GM23338 (cell line): ENCODE data around the gene WWOX. TPM values are rescaled to one million over a fixed set of nuclear protein-coding genes. Genes with fewer than 3 reads are reported as not detected.

Experiments
- ATAC-seq: fragments of 200-7000 bp; cut with Tn5 transposase; 3 replicates; pipeline ENCODE4 v1.9.1; 2020
- DNase-seq: peaks from one replicate; pipeline ENCODE4 v3.0.0-alpha.2; 2015; ENCODE audit warnings: low spot score
- H2AFZ ChIP-seq: fragments of 200-600 bp; sonication (generic); 2 replicates; pipeline ENCODE4 v1.8.0; 2016; ENCODE audit warnings: antibody characterized with exemption, mild to moderate bottlenecking, moderate library complexity
- H3F3A ChIP-seq: fragments of 200-600 bp; sonication (generic); replicated peaks from 2 replicates; pipeline ENCODE4 v1.8.0; 2017; ENCODE audit warnings: antibody characterized with exemption, mixed run types, low read depth
- H3K27ac ChIP-seq: fragments of 200-600 bp; sonication (generic); 2 replicates; pipeline ENCODE4 v1.6.1; 2016; ENCODE audit warnings: low read depth
- H3K27me3 ChIP-seq: fragments of 200-600 bp; sonication (generic); 2 replicates; pipeline ENCODE4 v1.8.0; 2016; ENCODE audit warnings: mild to moderate bottlenecking, mixed run types, moderate library complexity; ENCODE audit not compliant: insufficient read depth
- H3K36me3 ChIP-seq: fragments of 200-600 bp; sonication (generic); 2 replicates; pipeline ENCODE4 v1.8.0; 2016; ENCODE audit warnings: mild to moderate bottlenecking; ENCODE audit not compliant: insufficient read depth
- H3K4me1 ChIP-seq: fragments of 200-600 bp; sonication (generic); 2 replicates; pipeline ENCODE4 v1.8.0; 2016; ENCODE audit warnings: mild to moderate bottlenecking, moderate library complexity; ENCODE audit not compliant: insufficient read depth
- H3K4me2 ChIP-seq: fragments of 200-600 bp; sonication (generic); 2 replicates; pipeline ENCODE4 v1.7.1; 2017; ENCODE audit warnings: mixed run types
- H3K4me3 ChIP-seq: fragments of 200-600 bp; sonication (generic); 2 replicates; pipeline ENCODE4 v1.6.1; 2016; ENCODE audit warnings: mixed run types
- H3K79me2 ChIP-seq: fragments of 200-600 bp; sonication (generic); replicated peaks from 2 replicates; pipeline ENCODE4 v1.8.0; 2017; ENCODE audit warnings: mild to moderate bottlenecking; ENCODE audit not compliant: insufficient read depth
- H3K9me2 ChIP-seq: fragments of 200-600 bp; sonication (generic); 2 replicates; pipeline ENCODE4 v1.8.0; 2017; ENCODE audit not compliant: insufficient read depth
- H4K20me1 ChIP-seq: fragments of 200-600 bp; sonication (generic); replicated peaks from 2 replicates; pipeline ENCODE4 v1.8.0; 2017; ENCODE audit warnings: mild to moderate bottlenecking; ENCODE audit not compliant: insufficient read depth
- H3K27ac Mint-ChIP-seq: 2 replicates; pipeline ENCODE4 v1.8.0; 2020; ENCODE audit warnings: inconsistent platforms, mild to moderate bottlenecking, moderate library complexity, mixed read lengths
- H3K27me3 Mint-ChIP-seq: 3 replicates; pipeline ENCODE4 v1.8.0; 2022; ENCODE audit warnings: low read depth, mild to moderate bottlenecking, moderate library complexity, mixed read lengths, inconsistent platforms; ENCODE audit not compliant: insufficient read depth, poor library complexity
- H3K36me3 Mint-ChIP-seq: 3 replicates; pipeline ENCODE4 v1.8.0; 2021; ENCODE audit warnings: low read depth, mild to moderate bottlenecking, inconsistent platforms, moderate library complexity, mixed read lengths
- H3K4me1 Mint-ChIP-seq: 3 replicates; pipeline ENCODE4 v1.8.0; 2020; ENCODE audit warnings: mild to moderate bottlenecking, inconsistent platforms, mixed read lengths
- H3K4me3 Mint-ChIP-seq: 3 replicates; pipeline ENCODE4 v1.8.0; 2021; ENCODE audit warnings: moderate library complexity, mild to moderate bottlenecking, inconsistent platforms, mixed read lengths
- H3K9me3 Mint-ChIP-seq: 3 replicates; pipeline ENCODE4 v1.8.0; 2020; ENCODE audit warnings: moderate library complexity, mild to moderate bottlenecking, inconsistent platforms, mixed read lengths
- CREB1 ChIP-seq: fragments of 250-450 bp; sonication (Bioruptor Pico); IDR thresholded peaks from 2 replicates; pipeline ENCODE4 v1.5.0; 2020; ENCODE audit warnings: low read depth, mild to moderate bottlenecking, moderate library complexity
- CTCF ChIP-seq, 2 experiments: fragments of 200-600 bp in 1 of 2; sonication (generic) in 1 of 2; conservative IDR thresholded peaks; 2 replicates each; pipeline versions ENCODE4 v1.5.1 to v1.6.1; 2016 to 2017; ENCODE audit warnings: antibody characterized with exemption in 2 of 2, low read depth in 2 of 2, mild to moderate bottlenecking in 2 of 2, moderate library complexity in 1 of 2
- EZH2 ChIP-seq: fragments of 200-600 bp; sonication (generic); IDR thresholded peaks from one replicate; pipeline ENCODE4 v1.8.0; 2017; ENCODE audit warnings: antibody characterized with exemption, mild to moderate bottlenecking, low read depth; ENCODE audit not compliant: unreplicated experiment
- EZH2phosphoT487 ChIP-seq: fragments of 200-600 bp; sonication (generic); IDR thresholded peaks from one replicate; pipeline ENCODE4 v1.8.1; 2018; ENCODE audit warnings: antibody characterized with exemption; ENCODE audit not compliant: unreplicated experiment
- JUNB ChIP-seq: IDR thresholded peaks from one replicate; pipeline ENCODE4 v1.6.1; 2016; ENCODE audit warnings: antibody characterized with exemption; ENCODE audit not compliant: unreplicated experiment
- REST ChIP-seq: IDR thresholded peaks from one replicate; pipeline ENCODE4 v1.6.1; 2018; ENCODE audit warnings: antibody characterized with exemption; ENCODE audit not compliant: unreplicated experiment
- ZNF114 ChIP-seq: fragments of 250-450 bp; sonication (Bioruptor Pico); IDR thresholded peaks from 2 replicates; pipeline ENCODE4 v1.5.0; 2020; ENCODE audit warnings: mild to moderate bottlenecking, moderate library complexity
- polyA plus RNA-seq: library from polyadenylated mRNA; unstranded; fragments of >200 nt; fragmentation: Nextera tagmentation; extraction: Ambion mirVana; gene quantifications from 2 replicates; pipeline ENCODE4 v1.2.1, GENCODE V29; 2016
- total RNA-seq: library from RNA; depleted of rRNA; stranded (reverse); fragments of >200 nt; shearing (Covaris generic); gene quantifications from 2 replicates; pipeline ENCODE4 v1.2.3, GENCODE V29; 2014
- TF ChIP-seq, protein P1 (sequence below): IDR thresholded peaks from 2 replicates; pipeline ENCODE4 v1.6.1; 2016; ENCODE audit warnings: antibody characterized with exemption

Gene WWOX
- total and polyA plus RNA-seq, 2 experiments from 2014 or later, result 10.0 to 19.3 TPM

DNA sequence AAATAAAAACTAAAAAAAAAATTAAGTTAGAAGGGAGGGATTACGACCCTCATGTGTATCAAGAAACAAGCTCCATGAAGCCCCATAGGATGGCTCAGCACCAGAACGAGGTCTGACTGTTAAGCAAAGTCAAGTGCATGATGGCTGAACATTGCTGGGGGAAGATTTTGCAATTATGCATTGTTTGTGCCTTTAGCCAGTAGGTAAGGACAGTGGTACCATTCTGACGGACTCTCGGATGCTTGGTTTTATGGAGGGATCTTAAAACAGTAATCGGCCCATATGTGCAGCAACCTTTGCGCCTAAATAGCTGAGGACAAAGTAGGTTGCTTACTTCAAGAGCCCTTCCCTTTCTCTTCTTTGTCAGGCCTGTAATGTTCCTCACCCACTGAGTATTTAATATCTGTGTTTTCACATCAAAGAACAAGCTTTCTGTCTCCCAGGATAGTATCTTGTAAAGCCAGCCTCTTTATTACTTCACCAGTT, 186.0 kb downstream of the WWOX start (continued):
- TF ChIP-seq CTCF (conservative IDR thresholded peaks at IDR 0.05; ENCODE audit: low read depth in 2 of 2), result no peak
- TF ChIP-seq EZH2, result no peak
- TF ChIP-seq, protein P1, sequence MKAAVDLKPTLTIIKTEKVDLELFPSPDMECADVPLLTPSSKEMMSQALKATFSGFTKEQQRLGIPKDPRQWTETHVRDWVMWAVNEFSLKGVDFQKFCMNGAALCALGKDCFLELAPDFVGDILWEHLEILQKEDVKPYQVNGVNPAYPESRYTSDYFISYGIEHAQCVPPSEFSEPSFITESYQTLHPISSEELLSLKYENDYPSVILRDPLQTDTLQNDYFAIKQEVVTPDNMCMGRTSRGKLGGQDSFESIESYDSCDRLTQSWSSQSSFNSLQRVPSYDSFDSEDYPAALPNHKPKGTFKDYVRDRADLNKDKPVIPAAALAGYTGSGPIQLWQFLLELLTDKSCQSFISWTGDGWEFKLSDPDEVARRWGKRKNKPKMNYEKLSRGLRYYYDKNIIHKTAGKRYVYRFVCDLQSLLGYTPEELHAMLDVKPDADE, result no peak
- no peak for TF ChIP-seq REST
- no peak for TF ChIP-seq EZH2phosphoT487
- TF ChIP-seq JUNB, result no peak

GRCh38 chr16:78286065-78286464, 186.6 kb downstream of the WWOX start:
- peaks cover 41% of the 10 kb centered on the region for H3K4me1 Mint-ChIP-seq
- H3K4me1 ChIP-seq, result peaks cover 11% of the 10 kb centered on the region
- H3K36me3 ChIP-seq, result no peaks in the 10 kb centered on the region
- no peak overlapping the region for H2AFZ ChIP-seq
- H3K9me2 ChIP-seq, result no peaks in the 10 kb centered on the region
- no peak overlapping the region for H3K4me3 Mint-ChIP-seq
- no peaks in the 10 kb centered on the region for H3K27me3 ChIP-seq
- H3K79me2 ChIP-seq, result no peaks in the 10 kb centered on the region
- H3F3A ChIP-seq, result no peaks in the 10 kb centered on the region
- no peak overlapping the region for H3K27ac Mint-ChIP-seq
- DNase-seq, result no peak
- no peak for ATAC-seq
- no peak overlapping the region for H3K27ac ChIP-seq
- no peaks in the 10 kb centered on the region for H3K27me3 Mint-ChIP-seq
- H3K36me3 Mint-ChIP-seq, result no peaks in the 10 kb centered on the region
- no peak overlapping the region for H3K4me3 ChIP-seq
- H3K9me3 Mint-ChIP-seq, result no peaks in the 10 kb centered on the region
- H4K20me1 ChIP-seq, result no peaks in the 10 kb centered on the region
- no peak for TF ChIP-seq ZNF114 (CRISPR knock-in tag)
- TF ChIP-seq CTCF (conservative IDR thresholded peaks at IDR 0.05; ENCODE audit: low read depth in 2 of 2), result no peak
- TF ChIP-seq CREB1 (CRISPR knock-in tag), result no peak
- TF ChIP-seq, protein P1, result no peak
- no peak overlapping the region for H3K4me2 ChIP-seq
